ENCODE results near the gene ZNF565. TPM values are rescaled to one million over a fixed set of nuclear protein-coding genes. Genes with fewer than 3 reads are reported as not detected.
"Not testable (repeated sequence)": the region's sequence is repeated elsewhere in the genome, so short reads cannot be mapped to it uniquely, and the experiment has no call there.

The ZNF565 gene
- total RNA-seq, 4 donors from 2014 or later = 1.4 to 4.5 (median 3.7) TPM

- no peak overlapping the region for H3K4me3 ChIP-seq (ENCODE audit: low read depth, poor library complexity, severe bottlenecking)
- DNase-seq (ENCODE audit: low spot score in 2 of 2) = no peak
- WGBS, 2 donors = 46 to 61% methylated on average over 7 of the region's 7 CpGs
- TF ChIP-seq CTCF (IDR thresholded peaks at IDR 0.05) (no peak), POLR2A (IDR thresholded peaks at IDR 0.05) (no peak)
- intact Hi-C loops (cut with DNase I; ENCODE audit: low total_unique reads) = no loop called here
Observed at GRCh38 chr19:36139120-36139472, 75.4 kb downstream of the ZNF565 start.

GRCh38 chr19:36136964-36137686 lies 77.3 kb downstream of the ZNF565 start:
- 42 to 48% methylated on average over 12 of the region's 12 CpGs for WGBS, 2 donors

GRCh38 chr19:36134867-36135266 lies 79.6 kb downstream of the ZNF565 start:
- H3K4me3 ChIP-seq (ENCODE audit: low read depth, poor library complexity, severe bottlenecking); DNase-seq (ENCODE audit: low spot score in 2 of 2); intact Hi-C loops (cut with DNase I; ENCODE audit: low total_unique reads): not testable (repeated sequence)
- whole genome bisulfite sequencing, 2 donors = 89% methylated on average over 4 of the region's 4 CpGs

More at GRCh38 chr19:36136964-36137686, 77.3 kb downstream of the ZNF565 start:
- no peak for TF ChIP-seq CTCF (IDR thresholded peaks at IDR 0.05)
- TF ChIP-seq POLR2A (IDR thresholded peaks at IDR 0.05) = no peak
- H3K4me3 ChIP-seq (ENCODE audit: low read depth, poor library complexity, severe bottlenecking) = no peak overlapping the region
- intact Hi-C loops (cut with DNase I; ENCODE audit: low total_unique reads) = no loop called here
- peak; percentile 77 to 90 for DNase-seq (ENCODE audit: low spot score in 2 of 2)

Other genes starting within 250 kb of the ZNF565 start
- 10 to 100 TPM; 51.6 to 83.8 (median 64.4) TPM for gene SDHAF1, start 219.5 kb downstream of the ZNF565 start, total RNA-seq
- gene SYNE4, start 205.9 kb downstream of the ZNF565 start, total RNA-seq = 1 to 10 TPM in 2 of 4 donors, under 1 TPM in 1, not detected in 1; 0.89 to 5.8 (median 1.8) TPM
- 10 to 100 TPM; 11.9 to 37.9 (median 25.0) TPM for gene ALKBH6, start 200.5 kb downstream of the ZNF565 start, total RNA-seq
- 10 to 100 TPM in 1 of 4 donors, 1 to 10 TPM in 3; 2.1 to 42.3 (median 4.8) TPM for gene CLIP3, start 181.8 kb downstream of the ZNF565 start, total RNA-seq
- gene THAP8, start 160.4 kb downstream of the ZNF565 start, total RNA-seq = 10 to 100 TPM in 1 of 4 donors, 1 to 10 TPM in 3; 9.1 to 27.4 (median 9.5) TPM
- gene WDR62, start 159.8 kb downstream of the ZNF565 start, total RNA-seq = 1 to 10 TPM; 1.3 to 3.0 (median 2.3) TPM
- gene OVOL3, start 103.5 kb downstream of the ZNF565 start, total RNA-seq = not detected
- 10 to 100 TPM; 32.0 to 74.8 (median 57.5) TPM for gene POLR2I, start 99.8 kb downstream of the ZNF565 start, total RNA-seq
- gene TBCB, start 99.2 kb downstream of the ZNF565 start, total RNA-seq = 100 to 1,000 TPM in 2 of 4 donors, 10 to 100 TPM in 2; 60.8 to 113 (median 94.5) TPM
- 100 to 1,000 TPM in 1 of 4 donors, 10 to 100 TPM in 3; 33.3 to 125 (median 83.2) TPM for gene CAPNS1, start 74.6 kb downstream of the ZNF565 start, total RNA-seq
- 10 to 100 TPM in 1 of 4 donors, 1 to 10 TPM in 3; 1.1 to 12.9 (median 6.3) TPM for gene COX7A1, start 62.2 kb downstream of the ZNF565 start, total RNA-seq
- 10 to 100 TPM; 55.8 to 78.6 (median 66.5) TPM for gene ZNF146, start 441 bp upstream of the ZNF565 start, total RNA-seq
- 1 to 10 TPM; 3.6 to 8.1 (median 4.2) TPM for gene ZFP14, start 164.5 kb upstream of the ZNF565 start, total RNA-seq
- 1 to 10 TPM; 1.1 to 4.1 (median 1.5) TPM for gene ZFP82, start 204.0 kb upstream of the ZNF565 start, total RNA-seq